ENCODE results near the gene SLC27A3.

Gene SLC27A3

GRCh38 chr1:153774780-153775457, at the start of gene SLC27A3:
Gene SLC27A3 (plus strand): TSS chr1:153775407. CDS start chr1:153775498, 91 bp downstream.
- DNase-seq: no peak

GRCh38 chr1:153727463-153728304, 47.5 kb upstream of the SLC27A3 start, which contains the start of gene INTS3:
Gene INTS3 (plus strand): TSS chr1:153728050. CDS start chr1:153728635, 585 bp downstream.
- DNase-seq: peak; percentile 90

- no peak for DNase-seq
Measured at GRCh38 chr1:153728305-153729066, 46.7 kb upstream of the SLC27A3 start.

GRCh38 chr1:153730468-153730988, 44.7 kb upstream of the SLC27A3 start:
- DNase-seq: no peak

GRCh38 chr1:153733970-153734369, 41.2 kb upstream of the SLC27A3 start:
- DNase-seq: no peak

- no peak for DNase-seq
Measured at GRCh38 chr1:153734396-153735089, 40.7 kb upstream of the SLC27A3 start.

GRCh38 chr1:153735090-153735420, 40.2 kb upstream of the SLC27A3 start:
- no peak for DNase-seq

- DNase-seq: no peak
Measured at GRCh38 chr1:153741986-153742385, 33.2 kb upstream of the SLC27A3 start.

- DNase-seq: no peak
Measured at GRCh38 chr1:153742411-153743142, 32.6 kb upstream of the SLC27A3 start.

- no peak for DNase-seq
Measured at GRCh38 chr1:153745417-153745816, 29.8 kb upstream of the SLC27A3 start.

GRCh38 chr1:153746174-153746573, 29.0 kb upstream of the SLC27A3 start:
- DNase-seq: no peak

- no peak for DNase-seq
Measured at GRCh38 chr1:153748903-153749302, 26.3 kb upstream of the SLC27A3 start.

GRCh38 chr1:153749408-153750005, 25.7 kb upstream of the SLC27A3 start:
- peak; percentile 53 for DNase-seq

GRCh38 chr1:153750026-153750995, 24.9 kb upstream of the SLC27A3 start:
- no peak for DNase-seq

GRCh38 chr1:153752072-153752471, 23.1 kb upstream of the SLC27A3 start:
- DNase-seq: no peak

GRCh38 chr1:153752571-153753195, 22.5 kb upstream of the SLC27A3 start:
- DNase-seq: no peak

- DNase-seq: no peak
Measured at GRCh38 chr1:153754266-153754665, 20.9 kb upstream of the SLC27A3 start.

- no peak for DNase-seq
Measured at GRCh38 chr1:153760440-153760839, 14.8 kb upstream of the SLC27A3 start.

- DNase-seq: no peak
Measured at GRCh38 chr1:153763365-153764225, 11.6 kb upstream of the SLC27A3 start.

All from 8988T (cell line).